IPS DF 19.7 (cell line): Measurements from ENCODE around the gene CCDC6.
"Not testable (repeated sequence)": the region's sequence is repeated elsewhere in the genome, so short reads cannot be mapped to it uniquely, and the experiment has no call there.

Experiments used
- DNase-seq: peaks from one replicate; pipeline ENCODE4 v3.0.0-alpha.2; 2013; ENCODE audit warnings: low read depth, low spot score

CCDC6 gene

GRCh38 chr10:59905731-59906416 lies 482 bp downstream of the CCDC6 start:
- DNase-seq = no peak

- DNase-seq = no peak
Observed at GRCh38 chr10:59905066-59905730, 1.2 kb downstream of the CCDC6 start.

- DNase-seq = no peak
Observed at GRCh38 chr10:59904426-59905065, 1.8 kb downstream of the CCDC6 start.

GRCh38 chr10:59903871-59904270 lies 2.5 kb downstream of the CCDC6 start:
- DNase-seq = no peak

- DNase-seq = no peak
Observed at GRCh38 chr10:59902016-59902415, 4.3 kb downstream of the CCDC6 start.

GRCh38 chr10:59901470-59901869 lies 4.9 kb downstream of the CCDC6 start:
- no peak for DNase-seq

GRCh38 chr10:59900048-59900727 lies 6.2 kb downstream of the CCDC6 start:
- no peak for DNase-seq

- DNase-seq = no peak
Observed at GRCh38 chr10:59898125-59898835, 8.1 kb downstream of the CCDC6 start.

GRCh38 chr10:59896191-59896590 lies 10.2 kb downstream of the CCDC6 start:
- no peak for DNase-seq

GRCh38 chr10:59895629-59896116 lies 10.7 kb downstream of the CCDC6 start:
- DNase-seq = no peak

GRCh38 chr10:59894114-59894513 lies 12.2 kb downstream of the CCDC6 start:
- no peak for DNase-seq

- DNase-seq = no peak
Observed at GRCh38 chr10:59892697-59893096, 13.7 kb downstream of the CCDC6 start.

GRCh38 chr10:59891936-59892335 lies 14.4 kb downstream of the CCDC6 start:
- no peak for DNase-seq

- no peak for DNase-seq
Observed at GRCh38 chr10:59891349-59891748, 15.0 kb downstream of the CCDC6 start.

- DNase-seq = no peak
Observed at GRCh38 chr10:59888781-59889435, 17.4 kb downstream of the CCDC6 start.

- no peak for DNase-seq
Observed at GRCh38 chr10:59887972-59888640, 18.2 kb downstream of the CCDC6 start.

GRCh38 chr10:59887006-59887405 lies 19.4 kb downstream of the CCDC6 start:
- DNase-seq = no peak

- DNase-seq = no peak
Observed at GRCh38 chr10:59885430-59886134, 20.8 kb downstream of the CCDC6 start.

- DNase-seq = not testable (repeated sequence)
Observed at GRCh38 chr10:59884893-59885292, 21.5 kb downstream of the CCDC6 start.

- no peak for DNase-seq
Observed at GRCh38 chr10:59881640-59882039, 24.7 kb downstream of the CCDC6 start.
